ENCODE results near the gene CDT1. TPM values are rescaled to one million over a fixed set of nuclear protein-coding genes. Genes with fewer than 3 reads are reported as not detected.
A peak's percentile ranks its signal among the peaks of the same experiment; 100 is the strongest.

The CDT1 gene
- total RNA-seq, 1 donor from 2014 or later: 16.2 TPM

DNA sequence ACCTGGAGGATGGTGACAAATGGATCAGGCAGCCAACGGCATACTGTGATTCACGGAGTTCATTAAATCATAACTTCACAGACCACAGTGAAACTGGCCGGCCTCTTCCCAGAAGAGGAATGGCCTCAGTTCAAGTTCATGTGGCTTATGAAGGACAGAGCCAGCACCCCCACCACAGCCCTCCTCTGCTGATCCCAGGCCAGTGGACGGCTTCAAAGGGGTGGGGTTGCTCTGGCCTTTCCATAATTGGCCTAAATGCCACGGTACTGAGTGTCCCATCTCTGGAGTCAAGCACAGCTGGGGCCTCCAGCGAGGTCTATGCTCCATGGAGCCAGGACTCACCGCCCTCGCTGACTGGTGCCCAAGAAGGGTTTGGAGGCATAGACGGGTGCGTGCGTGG, 31.8 kb downstream of the CDT1 start:
- no peak for DNase-seq (ENCODE audit: low spot score)
- no peak for TF ChIP-seq CTCF (IDR thresholded peaks at IDR 0.05; ENCODE audit: unreplicated experiment)
- H3K36me3 Mint-ChIP-seq (ENCODE audit: low read depth, unreplicated experiment): peaks cover 7% of the 10 kb centered on the region
- H3K9me3 Mint-ChIP-seq (ENCODE audit: unreplicated experiment): no peaks in the 10 kb centered on the region
- no peak overlapping the region for H3K4me3 Mint-ChIP-seq (ENCODE audit: unreplicated experiment)
- H3K4me1 Mint-ChIP-seq (ENCODE audit: unreplicated experiment): no peaks in the 10 kb centered on the region
- peak overlapping the region; percentile 48 for H3K27ac Mint-ChIP-seq (ENCODE audit: unreplicated experiment)
- no peaks in the 10 kb centered on the region for H3K27me3 Mint-ChIP-seq (ENCODE audit: unreplicated experiment)

DNA sequence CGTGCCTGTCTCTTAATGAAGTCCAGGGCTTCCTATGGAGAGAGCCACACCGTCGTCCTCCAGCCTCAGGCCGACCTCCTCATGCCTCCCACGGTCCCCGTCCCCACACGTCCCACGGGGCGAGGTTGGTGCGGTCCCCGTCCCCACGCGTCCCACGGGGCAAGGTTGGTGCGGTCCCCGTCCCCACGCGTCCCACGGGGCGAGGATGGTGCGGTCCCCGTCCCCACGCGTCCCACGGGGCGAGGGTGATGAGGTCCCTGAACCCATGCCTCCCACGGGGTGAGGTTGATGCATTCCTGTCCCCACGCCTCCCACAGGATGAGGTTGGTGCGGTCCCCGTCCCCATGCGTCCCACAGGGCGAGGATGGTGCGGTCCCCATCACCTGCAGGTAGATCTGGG, 32.2 kb downstream of the CDT1 start:
- no peaks in the 10 kb centered on the region for H3K9me3 Mint-ChIP-seq (ENCODE audit: unreplicated experiment)
- DNase-seq (ENCODE audit: low spot score): no peak
- H3K36me3 Mint-ChIP-seq (ENCODE audit: low read depth, unreplicated experiment): peaks cover 6% of the 10 kb centered on the region
- no peak overlapping the region for H3K4me3 Mint-ChIP-seq (ENCODE audit: unreplicated experiment)
- TF ChIP-seq CTCF (IDR thresholded peaks at IDR 0.05; ENCODE audit: unreplicated experiment): no peak
- no peaks in the 10 kb centered on the region for H3K27me3 Mint-ChIP-seq (ENCODE audit: unreplicated experiment)
- H3K27ac Mint-ChIP-seq (ENCODE audit: unreplicated experiment): no peak overlapping the region
- H3K4me1 Mint-ChIP-seq (ENCODE audit: unreplicated experiment): no peaks in the 10 kb centered on the region

GRCh38 chr16:88836791-88837190, 33.2 kb downstream of the CDT1 start:
- Mint-ChIP-seq H3K36me3 (ENCODE audit: low read depth, unreplicated experiment) (peaks cover 4% of the 10 kb centered on the region), H3K9me3 (ENCODE audit: unreplicated experiment) (no peaks in the 10 kb centered on the region), H3K27ac (ENCODE audit: unreplicated experiment) (no peak overlapping the region), H3K4me3 (ENCODE audit: unreplicated experiment) (no peak overlapping the region), H3K27me3 (ENCODE audit: unreplicated experiment) (no peaks in the 10 kb centered on the region), H3K4me1 (ENCODE audit: unreplicated experiment) (no peaks in the 10 kb centered on the region)
- no peak for DNase-seq (ENCODE audit: low spot score)
- no peak for TF ChIP-seq CTCF (IDR thresholded peaks at IDR 0.05; ENCODE audit: unreplicated experiment)

- H3K9me3 Mint-ChIP-seq (ENCODE audit: unreplicated experiment): no peaks in the 10 kb centered on the region
- H3K27me3 Mint-ChIP-seq (ENCODE audit: unreplicated experiment): no peaks in the 10 kb centered on the region
- no peak for TF ChIP-seq CTCF (IDR thresholded peaks at IDR 0.05; ENCODE audit: unreplicated experiment)
- H3K4me3 Mint-ChIP-seq (ENCODE audit: unreplicated experiment): no peak overlapping the region
- H3K4me1 Mint-ChIP-seq (ENCODE audit: unreplicated experiment): no peaks in the 10 kb centered on the region
- H3K27ac Mint-ChIP-seq (ENCODE audit: unreplicated experiment): no peak overlapping the region
- H3K36me3 Mint-ChIP-seq (ENCODE audit: low read depth, unreplicated experiment): peaks cover 4% of the 10 kb centered on the region
- DNase-seq (ENCODE audit: low spot score): no peak
Observed at GRCh38 chr16:88837806-88838205, 34.2 kb downstream of the CDT1 start.

GRCh38 chr16:88838566-88838965, 35.0 kb downstream of the CDT1 start:
- Mint-ChIP-seq H3K27ac (ENCODE audit: unreplicated experiment) (no peak overlapping the region), H3K4me3 (ENCODE audit: unreplicated experiment) (peak overlapping the region; percentile 31), H3K9me3 (ENCODE audit: unreplicated experiment) (no peaks in the 10 kb centered on the region), H3K4me1 (ENCODE audit: unreplicated experiment) (no peaks in the 10 kb centered on the region), H3K36me3 (ENCODE audit: low read depth, unreplicated experiment) (peaks cover 9% of the 10 kb centered on the region), H3K27me3 (ENCODE audit: unreplicated experiment) (peaks cover 2% of the 10 kb centered on the region)
- no peak for DNase-seq (ENCODE audit: low spot score)
- no peak for TF ChIP-seq CTCF (IDR thresholded peaks at IDR 0.05; ENCODE audit: unreplicated experiment)

All from endothelial cell (in vitro differentiated cells).